Measurements from ENCODE around the gene SHROOM2. TPM values are rescaled to one million over a fixed set of nuclear protein-coding genes. Genes with fewer than 3 reads are reported as not detected.

The SHROOM2 gene
- total RNA-seq, 1 experiment from 2014 or later, result 13.9 TPM

DNA sequence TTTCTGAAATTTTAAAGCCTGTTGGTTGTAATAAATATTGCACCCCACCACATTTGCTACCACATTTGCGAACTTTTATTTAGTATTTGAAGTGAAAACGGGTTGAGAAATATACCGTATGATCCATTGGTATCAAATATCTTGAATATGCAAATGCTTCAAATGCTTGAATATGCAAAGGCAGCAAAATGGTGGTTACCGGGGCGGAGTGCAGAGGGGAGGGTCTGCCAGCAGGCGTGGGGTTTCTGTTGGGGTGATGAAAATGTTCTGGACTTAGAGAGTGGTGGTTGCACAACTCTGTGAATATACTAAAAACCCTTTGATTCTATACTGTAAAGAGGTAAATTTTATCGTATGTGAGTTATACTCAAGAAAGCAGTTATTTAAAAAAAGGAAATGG, 35.3 kb downstream of the SHROOM2 start:
- Histone ChIP-seq H3K23me2 (ENCODE audit: insufficient read length, low read depth, low read length, poor library complexity, severe bottlenecking) (no peaks in the 10 kb centered on the region), H2BK120ac (ENCODE audit: low read depth, low read length, poor library complexity, severe bottlenecking) (no peak overlapping the region), H3K9ac (ENCODE audit: extremely low read depth, insufficient read length, low read length) (no peak overlapping the region), H2BK20ac (ENCODE audit: low read depth, low read length, poor library complexity, severe bottlenecking) (no peak overlapping the region), H4K5ac (ENCODE audit: insufficient read length, low read depth, low read length) (no peak overlapping the region), H3K9me3 (ENCODE audit: control insufficient read depth, low read depth, low read length) (no peaks in the 10 kb centered on the region), H3K56ac (ENCODE audit: insufficient read length, low read depth, low read length) (no peak overlapping the region), H3K79me2 (ENCODE audit: insufficient read depth, low read length) (peaks cover 4% of the 10 kb centered on the region; the same call in 1 of the 2 replicates), H2AK5ac (ENCODE audit: insufficient read length, low read length) (no peak overlapping the region), H2AFZ (ENCODE audit: low read length) (no peak overlapping the region), H3K27ac (ENCODE audit: insufficient read length, low read depth, low read length) (no peak overlapping the region), H3K18ac (ENCODE audit: insufficient read length, low read depth, low read length) (no peak overlapping the region), H3K4me2 (ENCODE audit: insufficient read depth, insufficient read length, low read length) (peak overlapping the region; percentile 4), H2BK12ac (ENCODE audit: insufficient read length, low read depth, low read length) (no peak overlapping the region), H4K91ac (ENCODE audit: insufficient read length, low read depth, low read length) (no peak overlapping the region), H4K20me1 (ENCODE audit: control insufficient read depth, insufficient read depth, insufficient read length) (no peaks in the 10 kb centered on the region), H2BK5ac (ENCODE audit: insufficient read length, low read length) (no peak overlapping the region), H3T11ph (ENCODE audit: low read length) (no peak overlapping the region), H3K14ac (ENCODE audit: insufficient read depth, low read length) (no peak overlapping the region), H3K27me3 (ENCODE audit: insufficient read depth, low read length) (no peaks in the 10 kb centered on the region), H3K4me1 (ENCODE audit: insufficient read depth, low read length) (peaks cover 23% of the 10 kb centered on the region; the same call in 1 of the 2 replicates), H3K79me1 (ENCODE audit: insufficient read depth, low read depth, low read length, poor library complexity, severe bottlenecking) (peaks cover 3% of the 10 kb centered on the region), H4K8ac (replicated peaks; ENCODE audit: insufficient read length, low read depth, low read length) (no peak overlapping the region), H3K23ac (ENCODE audit: insufficient read length, low read depth, low read length) (no peak overlapping the region), H2BK15ac (ENCODE audit: low read depth, low read length) (no peak overlapping the region), H3K4ac (ENCODE audit: low read depth, low read length) (no peak overlapping the region)
- peak overlapping the region in 1 of 2 experiments; percentile 21; a peak in 2 of 5 replicates for H3K4me3 Mint-ChIP-seq
- H3K27ac Mint-ChIP-seq, result peak overlapping the region in 2 of 3 experiments; percentile 88 to 97; a peak in 4 of 7 replicates
- TF ChIP-seq, protein P1, sequence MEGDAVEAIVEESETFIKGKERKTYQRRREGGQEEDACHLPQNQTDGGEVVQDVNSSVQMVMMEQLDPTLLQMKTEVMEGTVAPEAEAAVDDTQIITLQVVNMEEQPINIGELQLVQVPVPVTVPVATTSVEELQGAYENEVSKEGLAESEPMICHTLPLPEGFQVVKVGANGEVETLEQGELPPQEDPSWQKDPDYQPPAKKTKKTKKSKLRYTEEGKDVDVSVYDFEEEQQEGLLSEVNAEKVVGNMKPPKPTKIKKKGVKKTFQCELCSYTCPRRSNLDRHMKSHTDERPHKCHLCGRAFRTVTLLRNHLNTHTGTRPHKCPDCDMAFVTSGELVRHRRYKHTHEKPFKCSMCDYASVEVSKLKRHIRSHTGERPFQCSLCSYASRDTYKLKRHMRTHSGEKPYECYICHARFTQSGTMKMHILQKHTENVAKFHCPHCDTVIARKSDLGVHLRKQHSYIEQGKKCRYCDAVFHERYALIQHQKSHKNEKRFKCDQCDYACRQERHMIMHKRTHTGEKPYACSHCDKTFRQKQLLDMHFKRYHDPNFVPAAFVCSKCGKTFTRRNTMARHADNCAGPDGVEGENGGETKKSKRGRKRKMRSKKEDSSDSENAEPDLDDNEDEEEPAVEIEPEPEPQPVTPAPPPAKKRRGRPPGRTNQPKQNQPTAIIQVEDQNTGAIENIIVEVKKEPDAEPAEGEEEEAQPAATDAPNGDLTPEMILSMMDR (conservative IDR thresholded peaks at IDR 0.05), result no peak; the same call in 2 of the 3 replicates
- no peaks in the 10 kb centered on the region for H3K27me3 Mint-ChIP-seq (ENCODE audit: low read depth)
- WGBS (ENCODE audit: extremely low coverage, insufficient read length, low lambda C conversion rate), result no CpG with 5 or more reads among the region's 7 CpGs
- peaks cover 21 to 47% of the 10 kb centered on the region in 2 experiments; a peak in 3 of 5 replicates for H3K9me3 Mint-ChIP-seq
- H3K36me3 Mint-ChIP-seq (ENCODE audit: insufficient read depth in 1 of 3, low read depth in 3 of 3), result peaks cover 2 to 8% (median 5%) of the 10 kb centered on the region in 3 experiments; a peak in 3 of 7 replicates
- DNase-seq, result no peak
- peaks cover 36 to 48% of the 10 kb centered on the region in 2 experiments for H3K4me1 Mint-ChIP-seq
